C4-2B (cell line): ENCODE measurements around the gene SGCB.

Experiments
- H3K27ac ChIP-seq: fragments of 450-650 bp; 2 replicates; pipeline ENCODE4 v1.5.1; 2017
- CTCF ChIP-seq: fragments of 450-650 bp; conservative IDR thresholded peaks from 2 replicates; pipeline ENCODE4 v1.5.1; 2017; ENCODE audit warnings: mild to moderate bottlenecking
- ZFX ChIP-seq: fragments of 450-650 bp; IDR thresholded peaks from 2 replicates; pipeline ENCODE4 v1.6.1; 2017

SGCB gene

DNA sequence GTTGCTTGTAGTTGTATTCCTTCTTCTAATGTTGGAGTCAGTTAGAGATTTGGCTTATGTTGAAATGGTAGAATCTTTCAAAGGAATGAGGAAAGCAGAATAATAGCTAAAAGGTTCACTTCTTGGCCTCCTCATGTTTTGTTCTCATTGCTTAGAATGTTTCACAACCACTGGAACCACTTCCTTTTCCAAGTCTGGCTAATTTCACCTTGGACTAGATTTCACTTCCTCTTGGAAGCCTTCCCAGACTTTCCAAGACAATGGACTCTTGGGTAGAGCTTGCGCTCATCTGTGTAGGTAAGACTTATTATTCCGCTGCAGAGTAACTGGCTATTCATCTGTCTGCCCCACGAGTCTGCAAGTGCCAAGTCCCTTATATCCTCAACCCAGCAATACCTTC is 21.3 kb upstream of the SGCB start:
- TF ChIP-seq CTCF, result no peak
- TF ChIP-seq ZFX, result no peak

GRCh38 chr4:52058275-52058674 is 20.2 kb upstream of the SGCB start:
- no peak overlapping the region for H3K27ac ChIP-seq
- no peak for TF ChIP-seq ZFX
- no peak for TF ChIP-seq CTCF

More for the DNA sequence above, 21.3 kb upstream of the SGCB start:
- no peak overlapping the region for H3K27ac ChIP-seq

GRCh38 chr4:52057196-52057595 is 19.1 kb upstream of the SGCB start:
- TF ChIP-seq ZFX, result no peak
- no peak for TF ChIP-seq CTCF
- H3K27ac ChIP-seq, result no peak overlapping the region

DNA sequence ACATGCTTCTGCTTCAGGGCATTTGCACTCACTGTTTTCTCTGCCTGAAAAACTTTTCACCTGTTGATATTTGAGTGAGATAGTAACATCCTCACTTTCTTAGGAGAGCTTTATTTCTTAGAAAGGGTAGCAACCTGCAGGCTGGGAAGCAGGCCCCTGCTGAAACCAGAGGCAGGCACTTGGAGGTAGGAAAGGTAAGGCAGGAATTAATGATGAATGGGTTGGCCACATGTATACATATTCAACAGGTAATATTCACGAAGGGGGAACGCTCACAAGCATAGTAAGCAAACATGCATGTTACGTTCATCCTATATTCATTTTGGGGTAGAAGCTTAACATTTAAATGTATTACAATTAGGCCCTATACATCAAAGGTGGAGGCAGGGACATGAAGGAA is 16.2 kb upstream of the SGCB start:
- no peak overlapping the region for H3K27ac ChIP-seq
- TF ChIP-seq CTCF, result no peak
- TF ChIP-seq ZFX, result no peak

DNA sequence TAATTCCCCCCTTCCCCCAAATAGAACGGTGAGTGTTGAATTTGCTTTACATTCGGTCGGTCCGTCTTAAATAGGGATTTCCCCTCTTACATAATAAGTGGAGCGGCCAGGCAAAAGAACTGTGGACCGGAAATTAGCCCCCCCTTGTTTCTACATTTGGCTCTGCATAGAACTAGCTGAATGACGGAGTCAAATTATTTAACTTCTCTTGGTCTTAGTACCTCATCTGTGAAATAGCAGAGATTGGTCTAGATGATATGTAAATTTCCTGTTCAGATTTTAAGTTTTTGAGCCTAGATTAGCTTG is 14.3 kb upstream of the SGCB start:
- no peak for TF ChIP-seq ZFX
- no peak for TF ChIP-seq CTCF
- peak overlapping the region; percentile 41; the same call in 1 of the 2 replicates for H3K27ac ChIP-seq

GRCh38 chr4:52051615-52052474 is 13.7 kb upstream of the SGCB start:
- peak overlapping the region; percentile 41; the same call in 1 of the 2 replicates for H3K27ac ChIP-seq
- TF ChIP-seq CTCF, result no peak
- TF ChIP-seq ZFX, result no peak

DNA sequence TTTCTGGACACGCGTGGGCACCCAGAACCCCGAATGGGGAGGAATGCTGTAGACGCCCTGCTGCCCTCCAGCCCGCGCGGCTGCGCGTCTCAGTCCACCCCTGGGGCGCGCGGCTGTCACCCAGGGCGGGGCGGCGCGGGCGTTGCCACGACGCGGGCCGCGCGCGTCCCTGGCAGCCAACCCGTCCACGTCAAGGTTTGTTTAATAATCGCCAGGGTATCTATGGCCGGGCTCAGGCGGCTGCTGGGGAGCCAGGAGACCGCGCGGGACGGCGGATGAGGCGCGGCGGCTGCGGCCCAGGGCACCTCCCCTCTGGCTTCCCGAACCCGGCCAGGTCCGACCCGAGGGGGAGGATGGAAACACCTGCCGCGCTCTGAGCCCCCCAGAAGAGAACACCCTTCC is 13.1 kb upstream of the SGCB start, which contains the start of gene SPATA18:
TSS of gene SPATA18 (plus strand) at position 92 of the 402 bp plus-strand sequence. CDS start 401 bp downstream, outside the sequence.
- H3K27ac ChIP-seq, result peak within 1 kb of the TSS; percentile 41; the same call in 1 of the 2 replicates

More for the DNA sequence above, 13.1 kb upstream of the SGCB start, which contains the start of gene SPATA18:
- TF ChIP-seq ZFX (no peak), CTCF (no peak)
